HL-60/S4 treated with phorbol 12-myristate 13-acetate at 8.2 ng/mL for 4 days and 3 days (cell line): ENCODE results near the gene PROK2.

Source experiments
- in situ Hi-C: fragments of 300-500 bp; cut with MboI; formaldehyde crosslinking; loops from 2 replicates; pipeline ENCODE4 v1.15.0; 2022; ENCODE audit warnings: low sequenced_read_pairs

Gene PROK2

DNA sequence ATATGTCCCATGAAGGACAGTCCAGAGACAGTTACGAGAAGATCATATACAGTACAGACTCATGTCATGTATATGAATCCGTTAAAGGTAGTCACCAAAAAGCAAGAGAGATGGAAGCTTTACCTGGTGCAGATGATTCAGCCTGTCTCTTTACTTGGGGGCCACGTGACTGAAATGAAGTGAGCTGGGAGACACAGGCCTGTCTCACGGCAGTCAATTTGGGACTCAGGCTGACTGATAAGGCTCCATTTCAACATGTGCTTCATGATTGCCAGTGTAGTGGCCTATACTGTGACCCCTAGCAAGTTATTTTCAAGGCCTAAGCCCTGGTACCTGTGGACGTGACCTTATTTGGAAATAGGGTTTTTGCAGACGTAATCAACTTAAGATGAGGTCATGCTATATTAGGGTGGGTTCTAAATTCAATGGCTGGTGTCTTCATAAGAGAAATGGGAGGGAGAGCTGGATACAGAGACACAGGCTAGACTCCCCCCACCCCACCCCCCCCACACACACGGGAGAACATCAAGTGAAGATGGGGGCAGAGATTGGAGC, 3.0 kb upstream of the PROK2 start:
- in situ Hi-C loops: no loop called here

DNA sequence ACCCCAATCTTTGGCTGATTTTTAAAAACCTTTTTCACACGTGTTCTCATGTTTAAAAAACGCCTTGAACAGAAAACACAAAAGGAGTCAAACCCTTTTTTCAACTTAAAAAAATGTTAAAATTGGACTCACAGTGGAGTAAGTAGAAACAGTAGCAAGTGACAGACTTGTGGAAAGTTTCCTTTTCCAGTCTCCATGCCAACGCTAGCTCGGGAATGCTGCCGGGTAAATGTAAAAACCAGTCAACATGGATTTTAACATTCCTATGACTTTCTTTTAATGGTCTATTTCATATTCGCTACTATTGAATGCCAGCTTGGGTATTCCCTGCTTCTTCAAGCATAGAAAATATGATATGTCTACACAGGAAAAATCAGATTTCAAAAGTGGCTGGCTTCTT, 1.6 kb upstream of the PROK2 start:
- in situ Hi-C loops: no loop called here

DNA sequence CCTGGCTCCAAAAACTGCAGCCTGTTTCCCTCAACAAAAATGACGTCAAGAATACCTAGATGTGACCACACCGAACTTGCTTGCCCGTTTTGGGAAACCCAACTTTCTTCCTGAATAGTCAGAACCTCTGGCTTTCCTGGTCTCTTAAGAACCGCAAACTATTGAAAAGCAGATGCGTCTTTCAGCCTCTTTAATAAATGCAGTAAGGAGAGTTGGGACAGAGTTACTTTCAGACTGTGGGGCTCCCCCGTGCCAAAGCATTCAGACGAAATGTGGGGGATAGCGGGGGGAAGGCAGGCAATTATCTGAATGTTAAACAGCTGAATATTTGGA, 1.2 kb upstream of the PROK2 start:
- in situ Hi-C loops: no loop called here

DNA sequence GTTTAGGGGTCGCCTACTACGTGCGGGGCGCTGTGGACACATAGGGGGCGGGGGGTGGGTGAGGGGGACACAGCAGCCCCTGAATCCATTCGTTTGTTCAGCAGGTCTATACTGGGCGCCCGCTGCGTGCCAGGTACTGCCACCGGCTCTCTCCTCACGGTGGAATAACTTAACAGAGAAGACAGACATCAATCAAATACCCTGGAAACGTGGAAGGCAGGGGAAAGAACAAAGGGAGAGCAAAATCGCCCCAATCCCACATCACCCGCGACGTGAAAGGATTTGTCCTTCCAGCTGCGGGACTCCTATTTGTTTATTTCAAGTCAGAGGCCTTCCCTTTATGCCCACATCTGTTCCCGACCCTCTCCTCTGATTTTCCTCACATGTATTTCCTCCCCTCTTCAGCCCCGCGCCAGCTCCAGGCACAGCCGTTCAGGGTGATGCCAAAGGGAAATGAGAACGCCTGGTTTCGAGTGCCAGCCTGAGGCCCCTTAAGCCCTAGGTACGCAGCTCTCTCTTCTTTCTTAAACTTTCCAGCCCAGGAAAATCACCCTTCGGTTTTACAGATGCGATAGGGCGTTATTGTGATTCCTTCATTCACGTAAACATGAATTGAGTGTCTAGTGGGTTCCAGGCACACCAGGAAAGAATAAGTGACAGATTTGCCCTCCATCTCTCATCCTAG, 726 bp upstream of the PROK2 start:
- in situ Hi-C loops: no loop called here

DNA sequence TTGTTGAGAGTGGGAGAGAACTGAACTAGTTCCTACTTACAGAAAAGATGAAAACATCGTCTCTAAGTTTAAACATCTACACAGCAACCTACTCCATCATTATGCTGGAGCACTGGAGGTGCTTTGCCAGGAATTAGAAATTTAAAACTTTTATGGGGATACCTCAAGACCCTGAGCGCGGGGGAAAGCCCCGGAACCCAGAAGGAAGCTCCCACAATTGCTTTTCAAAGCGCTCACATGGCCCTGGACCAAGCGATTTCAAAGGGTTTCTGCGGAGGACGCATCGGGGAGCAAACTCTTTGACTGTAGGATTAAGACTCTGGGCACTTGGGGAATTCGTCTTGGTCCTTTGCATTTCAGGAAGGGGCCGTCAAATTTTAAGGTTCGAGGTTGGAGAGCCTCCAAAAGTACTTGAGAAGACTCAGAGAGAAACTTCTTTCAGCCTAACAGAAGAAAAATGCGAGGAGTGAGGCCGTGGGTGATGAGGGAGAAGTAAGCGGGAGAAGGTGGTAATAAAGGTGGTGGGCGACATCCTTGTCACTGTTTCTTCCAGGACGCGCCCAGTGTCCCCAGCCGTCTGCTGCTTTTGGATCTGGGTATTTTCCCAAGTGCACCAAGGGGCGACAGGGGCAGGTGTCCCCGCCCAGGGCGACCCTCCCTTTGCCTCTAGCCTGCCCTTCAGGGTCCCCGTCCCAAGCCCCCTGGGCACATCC, 591 bp downstream of the PROK2 start:
- in situ Hi-C loops: no loop called here

DNA sequence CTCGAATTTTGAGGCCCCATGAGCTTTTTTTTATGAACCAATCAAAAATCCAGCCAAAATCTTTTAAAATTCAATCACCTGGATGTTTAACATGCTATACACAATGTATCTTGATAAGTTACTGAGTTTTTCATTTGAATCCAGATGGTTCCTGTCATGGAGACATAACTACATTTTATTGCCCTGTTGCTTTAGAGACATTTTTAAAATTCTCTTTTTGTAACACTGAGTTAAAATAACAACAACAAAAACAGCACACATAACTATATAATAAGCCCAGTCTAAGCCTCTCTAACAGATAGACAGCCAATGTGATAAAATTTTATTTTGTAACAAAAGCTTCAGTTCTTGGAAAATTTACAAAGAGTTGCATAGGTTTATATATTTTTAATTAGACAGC, 1.8 kb downstream of the PROK2 start:
- in situ Hi-C loops: no loop called here

DNA sequence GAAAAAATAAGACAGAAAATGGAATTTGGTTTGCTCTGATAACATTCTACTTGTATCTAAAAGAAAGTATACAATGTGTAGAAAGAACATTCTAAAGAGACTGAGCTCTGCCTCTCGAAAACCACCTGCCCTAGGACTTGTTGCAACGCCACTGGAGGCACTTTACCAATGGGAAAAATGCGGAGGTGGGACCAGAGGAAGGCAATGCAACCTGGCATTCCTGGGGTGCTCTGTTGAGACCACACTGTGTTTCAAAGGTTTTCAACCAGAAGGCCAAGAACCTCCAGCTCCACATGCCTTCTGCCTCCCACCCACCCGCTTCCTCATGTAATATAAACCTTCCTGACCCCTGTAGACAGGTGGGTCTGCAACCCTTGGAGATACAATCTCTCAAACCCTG, 4.5 kb downstream of the PROK2 start:
- in situ Hi-C loops: no loop called here

DNA sequence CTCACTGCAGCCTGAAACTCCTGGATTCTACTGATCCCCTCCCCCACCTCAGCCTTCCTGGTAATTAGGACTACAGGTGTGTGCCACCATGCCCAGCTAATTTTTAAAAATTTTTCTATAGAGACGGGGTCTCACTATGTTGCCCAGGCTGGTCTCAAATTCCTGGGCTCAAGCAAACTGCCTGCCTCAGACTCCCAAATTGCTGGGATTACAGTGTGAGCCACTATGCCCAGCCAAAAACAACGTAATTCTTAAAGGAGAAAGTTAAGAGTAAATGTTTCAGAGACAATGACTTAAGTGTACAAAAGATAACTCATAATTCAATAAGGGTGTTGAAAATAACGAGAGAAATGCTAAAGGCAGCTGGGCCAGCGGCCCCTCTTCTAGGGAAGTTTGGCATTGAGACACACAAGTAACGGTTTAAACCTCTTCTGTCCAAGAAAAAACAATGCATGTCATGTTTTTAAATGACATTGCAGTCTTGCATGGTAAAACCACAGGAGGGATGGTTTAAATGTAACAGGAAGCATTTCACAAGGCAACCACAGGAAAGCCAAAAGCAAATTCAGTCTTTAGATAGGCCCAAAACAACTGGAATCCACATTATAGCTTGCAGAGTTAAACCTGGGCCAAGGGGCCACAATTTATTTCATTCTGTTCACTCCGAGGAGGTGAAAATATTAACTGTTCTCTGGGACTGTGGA, 5.1 kb downstream of the PROK2 start:
- in situ Hi-C loops: no loop called here

DNA sequence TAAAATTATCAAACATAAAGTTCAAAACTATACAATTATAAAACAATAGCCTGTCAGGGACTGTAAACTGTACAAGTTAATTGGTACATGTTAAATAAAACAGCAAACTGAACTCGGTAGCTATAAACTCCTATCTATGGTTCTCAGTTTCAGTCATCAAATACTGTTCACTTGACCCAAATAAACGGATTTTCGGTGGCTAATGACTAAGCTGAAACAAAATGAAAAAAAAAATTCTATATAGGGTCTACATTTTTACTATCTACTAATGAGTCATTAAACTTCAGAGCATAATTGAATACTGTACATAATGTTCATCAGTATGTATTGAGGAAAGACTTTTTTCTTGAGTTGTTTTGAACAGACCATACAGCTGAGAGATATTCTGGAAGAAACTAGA, 6.6 kb downstream of the PROK2 start:
- in situ Hi-C loops: no loop called here

DNA sequence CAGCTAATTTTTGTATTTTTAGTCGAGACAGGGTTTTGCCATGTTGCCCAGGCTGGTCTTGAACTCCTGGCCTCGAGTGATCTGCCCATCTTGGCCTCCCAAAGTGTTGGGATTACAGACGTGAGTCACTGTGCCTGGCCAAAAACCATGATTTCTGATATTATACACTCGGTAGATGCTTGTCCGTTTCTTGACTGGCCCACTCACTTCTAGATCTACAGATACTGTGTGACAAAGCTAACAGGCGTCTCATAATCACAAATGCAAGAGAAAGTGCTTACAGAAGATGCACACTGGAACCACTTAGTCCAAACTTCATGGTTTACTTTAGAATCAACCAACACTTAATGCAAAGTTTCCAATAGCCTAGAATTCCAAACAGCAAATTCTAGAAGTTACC, 8.4 kb downstream of the PROK2 start:
- in situ Hi-C loops: no loop called here

DNA sequence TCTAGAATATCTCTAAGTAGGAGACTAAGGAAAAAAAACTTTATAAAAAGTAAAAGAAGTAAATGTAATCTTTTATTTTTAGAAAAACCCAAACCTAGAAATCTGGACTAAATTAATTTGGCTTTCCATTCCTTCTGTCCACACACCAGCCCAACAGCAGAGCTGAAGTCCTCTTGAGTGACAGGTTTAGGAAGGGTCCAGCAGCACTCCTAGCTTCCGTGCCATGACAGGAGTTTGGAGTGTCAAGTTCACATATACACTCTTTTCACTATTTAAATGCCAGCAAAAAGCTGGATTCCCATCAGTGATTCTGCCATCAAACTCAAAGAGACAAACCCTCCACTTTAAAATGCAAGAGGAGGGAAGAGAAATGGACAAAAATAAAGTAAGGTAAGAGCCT, 13.1 kb downstream of the PROK2 start:
- in situ Hi-C loops: no loop called here

DNA sequence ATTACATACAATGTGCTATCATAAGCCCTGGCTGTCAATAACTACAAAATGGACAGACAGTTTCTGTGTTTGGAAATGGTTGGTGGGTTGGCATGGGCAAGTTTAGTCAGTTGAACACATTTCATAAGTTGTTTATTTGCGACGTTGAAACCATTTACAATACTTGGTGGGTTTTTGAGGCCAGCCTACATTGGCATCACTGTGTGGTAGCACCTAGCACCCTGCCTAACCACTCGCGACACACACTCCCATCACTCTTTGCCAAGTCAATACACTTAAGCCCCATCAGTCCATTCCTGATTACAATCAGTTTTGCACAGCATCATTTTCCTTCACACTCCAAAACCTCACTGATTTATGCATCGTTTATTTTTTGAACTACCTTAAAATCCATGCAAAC, 13.8 kb downstream of the PROK2 start:
- in situ Hi-C loops: no loop called here

DNA sequence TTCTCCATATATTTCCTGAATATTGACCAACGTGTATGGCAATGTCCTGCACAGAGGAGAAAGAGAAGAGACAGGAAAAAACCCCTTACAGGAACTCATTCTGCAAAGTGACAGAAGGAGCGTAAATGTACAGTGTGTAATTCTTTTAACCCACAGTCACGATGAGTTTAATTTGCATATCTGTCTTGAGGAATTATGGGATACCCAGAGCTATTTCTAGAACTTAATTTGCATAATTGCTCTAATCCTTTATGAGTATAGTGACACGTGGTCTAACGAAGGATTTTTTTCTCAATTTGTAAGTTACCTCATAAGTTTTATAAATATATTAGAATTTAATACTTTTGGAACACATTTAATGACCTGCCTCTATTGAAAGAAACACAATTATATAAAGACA, 21.5 kb downstream of the PROK2 start:
- in situ Hi-C loops: no loop called here

DNA sequence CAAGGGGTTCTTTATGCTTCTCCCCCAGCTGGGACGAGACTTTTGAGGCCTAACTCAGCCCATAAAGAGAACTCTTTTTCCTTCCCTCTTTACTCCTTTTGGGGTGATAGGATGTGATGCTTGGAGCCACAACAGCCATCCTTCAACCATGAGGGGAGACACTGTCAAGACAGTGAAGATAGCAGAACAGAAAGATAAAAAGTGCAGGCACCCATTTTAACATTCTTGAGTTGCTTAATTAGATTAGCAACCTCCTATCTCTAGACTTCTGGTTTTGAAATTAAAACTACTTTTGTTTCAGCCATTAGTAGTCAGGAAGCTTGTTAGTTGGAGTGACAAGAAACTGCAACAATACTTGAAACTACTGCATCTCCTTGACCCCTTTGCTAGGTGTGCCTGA, 24.8 kb downstream of the PROK2 start:
- in situ Hi-C loops: no loop called here

DNA sequence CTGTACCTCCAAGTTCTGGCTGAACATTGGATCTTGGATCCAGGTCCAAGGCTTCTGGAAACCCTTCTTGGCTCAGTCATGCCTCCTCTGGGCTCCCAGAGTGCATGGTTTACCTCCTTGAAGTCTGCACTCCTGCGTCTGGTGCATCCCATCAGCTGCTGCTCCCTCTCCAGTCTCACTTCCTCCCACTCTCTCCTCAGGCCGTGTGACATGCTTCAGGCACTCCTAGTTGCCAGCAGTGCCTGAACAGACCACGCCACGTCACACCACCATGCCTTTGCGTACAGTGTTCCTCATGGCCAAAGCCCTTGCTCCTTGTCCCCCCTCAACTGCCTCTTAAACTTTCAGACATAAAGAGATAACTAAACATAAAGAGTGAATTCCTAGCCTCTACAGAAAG, 25.5 kb downstream of the PROK2 start:
- in situ Hi-C loops: no loop called here

DNA sequence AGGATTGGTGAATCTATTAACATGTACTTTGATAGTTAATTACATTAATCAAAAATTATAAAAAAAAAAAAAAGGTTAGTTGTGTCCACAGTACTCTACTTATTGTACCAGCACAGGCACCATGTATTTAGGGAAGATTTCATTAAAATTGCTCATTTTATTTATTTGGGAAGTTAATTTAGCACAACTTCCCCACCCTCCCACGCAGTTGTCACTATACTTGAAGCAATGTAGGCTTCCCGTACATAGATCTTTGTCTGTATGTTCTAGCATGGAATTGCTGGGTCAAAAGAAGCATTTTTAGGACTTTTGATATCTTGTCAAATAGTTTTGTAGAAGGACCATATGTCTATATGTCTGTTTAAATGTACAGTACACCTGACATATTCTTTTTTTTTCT, 26.9 kb downstream of the PROK2 start:
- in situ Hi-C loops: no loop called here

DNA sequence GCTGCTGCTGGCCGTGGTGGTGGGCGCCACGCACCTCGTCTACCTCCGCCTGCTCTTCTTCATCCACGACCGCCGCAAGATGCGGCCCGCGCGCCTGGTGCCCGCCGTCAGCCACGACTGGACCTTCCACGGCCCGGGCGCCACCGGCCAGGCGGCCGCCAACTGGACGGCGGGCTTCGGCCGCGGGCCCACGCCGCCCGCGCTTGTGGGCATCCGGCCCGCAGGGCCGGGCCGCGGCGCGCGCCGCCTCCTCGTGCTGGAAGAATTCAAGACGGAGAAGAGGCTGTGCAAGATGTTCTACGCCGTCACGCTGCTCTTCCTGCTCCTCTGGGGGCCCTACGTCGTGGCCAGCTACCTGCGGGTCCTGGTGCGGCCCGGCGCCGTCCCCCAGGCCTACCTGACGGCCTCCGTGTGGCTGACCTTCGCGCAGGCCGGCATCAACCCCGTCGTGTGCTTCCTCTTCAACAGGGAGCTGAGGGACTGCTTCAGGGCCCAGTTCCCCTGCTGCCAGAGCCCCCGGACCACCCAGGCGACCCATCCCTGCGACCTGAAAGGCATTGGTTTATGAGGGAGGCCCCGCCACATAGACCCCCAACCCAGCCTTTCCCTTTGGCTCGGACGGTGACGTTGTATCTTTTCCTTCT, 30.2 kb downstream of the PROK2 start:
- in situ Hi-C loops: no loop called here

DNA sequence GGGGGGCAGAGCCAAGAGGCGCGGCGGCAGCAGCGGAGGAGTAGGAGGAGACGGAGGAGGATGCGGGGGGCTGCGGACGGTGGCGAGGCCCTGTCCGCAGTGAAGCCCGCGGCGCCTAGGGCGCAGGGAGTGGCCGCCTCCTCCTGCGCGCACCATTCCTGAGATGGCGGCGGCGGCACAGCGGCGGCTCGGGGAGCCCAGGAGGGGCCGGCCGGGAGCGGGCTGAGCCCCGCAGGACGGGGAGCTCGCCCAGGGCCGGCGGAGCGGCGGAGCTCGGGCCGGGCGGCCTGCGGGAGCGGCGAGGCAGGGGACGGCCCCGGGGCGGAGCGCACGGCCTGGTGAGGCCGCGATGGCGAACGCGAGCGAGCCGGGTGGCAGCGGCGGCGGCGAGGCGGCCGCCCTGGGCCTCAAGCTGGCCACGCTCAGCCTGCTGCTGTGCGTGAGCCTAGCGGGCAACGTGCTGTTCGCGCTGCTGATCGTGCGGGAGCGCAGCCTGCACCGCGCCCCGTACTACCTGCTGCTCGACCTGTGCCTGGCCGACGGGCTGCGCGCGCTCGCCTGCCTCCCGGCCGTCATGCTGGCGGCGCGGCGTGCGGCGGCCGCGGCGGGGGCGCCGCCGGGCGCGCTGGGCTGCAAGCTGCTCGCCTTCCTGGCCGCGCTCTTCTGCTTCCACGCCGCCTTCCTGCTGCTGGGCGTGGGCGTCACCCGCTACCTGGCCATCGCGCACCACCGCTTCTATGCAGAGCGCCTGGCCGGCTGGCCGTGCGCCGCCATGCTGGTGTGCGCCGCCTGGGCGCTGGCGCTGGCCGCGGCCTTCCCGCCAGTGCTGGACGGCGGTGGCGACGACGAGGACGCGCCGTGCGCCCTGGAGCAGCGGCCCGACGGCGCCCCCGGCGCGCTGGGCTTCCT, 31.0 kb downstream of the PROK2 start, which contains the start of gene GPR27:
Gene GPR27 (plus strand): TSS at position 155 of the 909 bp plus-strand sequence. CDS start 195 bp downstream, at position 350.
- in situ Hi-C loops: no loop called here

DNA sequence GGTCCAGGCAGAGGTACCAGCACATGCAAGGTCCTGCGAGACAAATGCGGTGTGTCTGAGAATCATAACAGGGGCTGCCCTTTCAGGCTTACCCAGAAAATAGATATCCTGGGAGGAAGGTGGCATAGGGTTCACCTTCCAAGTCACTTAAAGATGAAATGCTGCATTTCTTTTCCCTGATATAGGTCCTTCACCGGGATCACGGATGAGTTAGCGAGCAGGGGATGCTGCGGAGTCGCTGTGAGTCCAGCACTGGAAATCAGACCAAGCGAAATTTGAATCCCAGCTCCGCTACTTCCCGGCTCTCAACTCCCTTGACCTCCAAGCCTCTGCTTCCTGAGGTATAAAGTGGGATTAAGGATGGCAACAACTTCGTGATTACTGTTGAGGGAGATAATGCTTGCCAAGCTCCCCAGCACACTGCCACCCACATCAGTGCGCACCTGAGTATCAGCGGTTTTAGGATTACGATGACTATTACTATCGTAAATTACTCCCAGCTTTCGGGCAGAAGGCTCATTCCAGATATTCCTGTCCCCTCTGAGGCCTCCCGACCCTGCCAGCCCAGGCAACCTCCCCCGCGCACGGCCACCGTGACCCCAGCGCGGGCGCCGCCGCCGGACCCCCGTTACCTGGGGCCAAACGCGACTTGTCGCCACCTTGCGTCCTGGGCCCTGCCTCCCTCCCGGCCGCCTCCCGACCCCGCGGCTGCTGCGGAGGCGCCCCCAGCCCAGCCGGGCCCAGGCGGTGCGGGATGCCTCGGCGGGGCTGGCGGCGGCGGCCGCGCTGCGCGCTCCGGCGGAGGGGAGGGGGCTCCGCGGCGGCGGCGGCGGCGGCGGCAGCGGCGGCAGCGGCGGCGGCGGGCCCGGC, 31.9 kb downstream of the PROK2 start:
- in situ Hi-C loops: no loop called here
